Measurements from ENCODE around the gene FLNA. TPM values are rescaled to one million over a fixed set of nuclear protein-coding genes. Genes with fewer than 3 reads are reported as not detected.
"Not testable (repeated sequence)": the region's sequence is repeated elsewhere in the genome, so short reads cannot be mapped to it uniquely, and the experiment has no call there.

Gene FLNA
- total and polyA plus RNA-seq, 5 donors from 2014 or later = 219 to 1,918 (median 277) TPM

DNA sequence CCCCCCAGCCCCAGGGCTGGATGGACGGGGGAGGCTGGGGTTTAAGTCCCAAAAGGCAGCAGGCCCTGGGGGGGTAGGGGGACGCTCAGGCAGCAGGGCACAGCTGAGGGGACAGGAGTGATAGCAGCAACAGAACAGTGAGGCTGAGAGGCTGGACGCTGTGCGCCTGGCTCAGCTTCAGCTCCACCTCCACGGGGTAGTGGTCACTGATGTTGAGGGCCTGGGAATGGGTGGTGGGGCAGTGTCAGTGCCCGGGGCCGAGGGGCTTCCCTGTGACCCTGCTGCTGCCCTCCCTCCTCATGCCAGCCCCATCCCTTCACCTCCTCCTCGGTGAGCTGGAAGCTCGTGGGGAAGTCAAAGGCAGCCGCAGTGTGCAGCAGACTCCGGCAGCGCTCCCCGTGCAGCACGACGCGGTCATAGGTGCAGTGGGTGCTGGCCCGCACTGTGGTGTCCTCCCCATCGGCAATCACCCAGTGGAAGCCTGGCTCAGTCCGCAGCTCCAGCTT, 28.2 kb upstream of the FLNA start:
- Histone ChIP-seq H3K27me3 (ENCODE audit: control insufficient read depth, insufficient read depth, low read length) (no peaks in the 10 kb centered on the region), H3K4me1 (ENCODE audit: control insufficient read depth, insufficient read depth, low read length, poor library complexity, severe bottlenecking) (peaks cover 15% of the 10 kb centered on the region), H3K36me3 (ENCODE audit: control insufficient read depth, insufficient read depth, low read length) (peaks cover 9% of the 10 kb centered on the region), H3K4me3 (ENCODE audit: low read depth, low read length) (no peak overlapping the region), H3K27ac (ENCODE audit: insufficient read depth, low read length, poor library complexity, severe bottlenecking) (no peak overlapping the region), H3K9me3 (ENCODE audit: control insufficient read depth in 2 of 2, low read length in 2 of 2) (no peaks in the 10 kb centered on the region)
- no peak for DNase-seq
- peak overlapping the region in 1 of 4 donors; percentile 63 for H3K4me3 Mint-ChIP-seq
- no peak overlapping the region for H3K27ac Mint-ChIP-seq
- H3K9me3 Mint-ChIP-seq = no peaks in the 10 kb centered on the region
- H3K4me1 Mint-ChIP-seq = peaks cover 4 to 27% (median 8%) of the 10 kb centered on the region in 4 donors
- peaks cover 14% of the 10 kb centered on the region for H3K36me3 Mint-ChIP-seq
- peaks cover 15% of the 10 kb centered on the region for H3K27me3 Mint-ChIP-seq
- ATAC-seq (ENCODE audit: low read depth in 2 of 2) = no peak

DNA sequence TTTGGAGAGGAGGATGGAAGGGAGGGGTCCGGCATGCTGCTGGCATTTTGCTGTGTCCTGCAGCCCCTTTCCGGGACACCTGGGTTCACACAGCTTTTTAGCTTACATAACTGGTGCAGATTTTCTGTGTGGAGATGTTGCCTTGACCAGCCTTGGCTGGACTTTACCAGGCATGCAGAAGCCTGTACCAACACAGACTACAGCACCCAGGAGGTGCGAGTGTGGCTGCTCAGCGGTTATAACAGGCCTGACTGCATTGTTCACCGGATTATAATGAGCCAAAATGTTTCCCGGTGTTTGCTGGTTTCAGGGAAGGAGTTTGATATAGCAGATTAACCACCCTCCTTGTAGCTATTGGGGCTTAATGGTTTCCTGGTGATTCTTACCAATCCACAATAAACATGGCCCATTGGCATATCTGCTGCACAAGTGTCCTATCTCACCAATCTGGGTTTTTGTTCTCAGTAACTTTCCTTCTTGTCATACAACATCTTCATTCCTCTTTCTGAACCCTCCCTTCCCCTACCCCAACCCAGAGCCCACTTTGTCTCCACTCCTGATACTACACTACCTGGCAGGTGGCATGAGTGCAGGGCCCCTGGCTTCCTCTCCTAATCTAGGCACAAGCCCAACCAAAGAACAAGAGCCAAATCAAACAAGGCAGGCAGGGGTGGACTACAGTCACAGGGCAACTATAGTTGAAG, 27.6 kb upstream of the FLNA start:
- H3K9me3 Mint-ChIP-seq = no peaks in the 10 kb centered on the region
- Histone ChIP-seq H3K4me1 (ENCODE audit: control insufficient read depth, insufficient read depth, low read length, poor library complexity, severe bottlenecking) (peaks cover 17% of the 10 kb centered on the region), H3K27ac (ENCODE audit: insufficient read depth, low read length, poor library complexity, severe bottlenecking) (peak overlapping the region; percentile 33), H3K36me3 (ENCODE audit: control insufficient read depth, insufficient read depth, low read length) (peaks cover 9% of the 10 kb centered on the region), H3K27me3 (ENCODE audit: control insufficient read depth, insufficient read depth, low read length) (no peaks in the 10 kb centered on the region), H3K4me3 (ENCODE audit: low read depth, low read length) (no peak overlapping the region), H3K9me3 (ENCODE audit: control insufficient read depth in 2 of 2, low read length in 2 of 2) (no peaks in the 10 kb centered on the region)
- no peak for ATAC-seq (ENCODE audit: low read depth in 2 of 2)
- H3K27ac Mint-ChIP-seq = peak overlapping the region in 1 of 3 donors; percentile 57
- DNase-seq = no peak
- peaks cover 14% of the 10 kb centered on the region for H3K36me3 Mint-ChIP-seq
- H3K4me3 Mint-ChIP-seq = peak overlapping the region in 2 of 4 donors; percentile 32 to 50
- H3K4me1 Mint-ChIP-seq = peaks cover 4 to 30% (median 8%) of the 10 kb centered on the region in 4 donors
- peaks cover 15% of the 10 kb centered on the region for H3K27me3 Mint-ChIP-seq

DNA sequence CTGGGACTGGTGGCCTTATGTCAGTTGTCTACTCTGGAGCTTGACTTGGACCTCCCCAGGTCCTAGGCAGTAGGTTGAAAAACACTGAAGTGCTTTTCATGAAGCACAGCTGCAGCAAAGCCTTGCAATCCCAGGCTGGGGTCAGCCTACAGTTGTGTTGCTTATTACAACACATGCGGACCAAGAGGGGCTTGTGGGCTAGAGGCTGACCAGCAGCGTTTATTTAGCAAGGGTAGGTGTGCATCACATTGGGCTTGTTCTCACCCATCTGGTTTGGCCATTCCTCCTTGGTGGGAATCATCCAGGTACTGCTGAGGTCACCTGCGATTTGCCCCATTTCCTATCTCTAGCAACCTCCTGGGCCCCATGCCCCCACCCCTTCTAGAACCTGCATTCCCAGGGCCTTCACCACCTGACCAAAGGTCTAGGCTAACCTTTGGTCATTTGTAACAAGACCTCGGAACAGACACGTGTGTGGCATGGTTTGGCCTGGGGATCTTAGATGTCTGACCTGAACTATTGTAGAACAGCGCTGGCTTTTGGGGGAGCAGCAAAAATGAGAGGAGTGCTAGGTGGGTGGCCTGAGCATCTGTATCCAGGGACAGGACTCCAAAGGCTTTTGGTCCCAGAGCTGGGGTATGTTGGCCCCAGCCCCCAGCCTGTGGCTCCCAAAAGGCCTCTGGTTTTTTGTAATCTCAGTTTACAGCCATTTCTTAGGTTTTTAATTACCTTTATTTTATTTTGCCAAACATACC, 26.8 kb upstream of the FLNA start:
- Histone ChIP-seq H3K27me3 (ENCODE audit: control insufficient read depth, insufficient read depth, low read length) (no peaks in the 10 kb centered on the region), H3K4me1 (ENCODE audit: control insufficient read depth, insufficient read depth, low read length, poor library complexity, severe bottlenecking) (peaks cover 19% of the 10 kb centered on the region), H3K36me3 (ENCODE audit: control insufficient read depth, insufficient read depth, low read length) (peaks cover 9% of the 10 kb centered on the region), H3K9me3 (ENCODE audit: control insufficient read depth in 2 of 2, low read length in 2 of 2) (no peaks in the 10 kb centered on the region), H3K4me3 (ENCODE audit: low read depth, low read length) (no peak overlapping the region), H3K27ac (ENCODE audit: insufficient read depth, low read length, poor library complexity, severe bottlenecking) (peak overlapping the region; percentile 51)
- Mint-ChIP-seq H3K9me3 (no peaks in the 10 kb centered on the region), H3K27me3 (peaks cover 15% of the 10 kb centered on the region), H3K36me3 (peaks cover 14% of the 10 kb centered on the region), H3K27ac (peak overlapping the region in 2 of 3 donors; percentile 55 to 100), H3K4me3 (peak overlapping the region; percentile 0 to 97 (median 40)), H3K4me1 (peaks cover 4 to 31% (median 8%) of the 10 kb centered on the region in 4 donors)
- ATAC-seq (ENCODE audit: low read depth in 2 of 2) (no peak), DNase-seq (no peak)

DNA sequence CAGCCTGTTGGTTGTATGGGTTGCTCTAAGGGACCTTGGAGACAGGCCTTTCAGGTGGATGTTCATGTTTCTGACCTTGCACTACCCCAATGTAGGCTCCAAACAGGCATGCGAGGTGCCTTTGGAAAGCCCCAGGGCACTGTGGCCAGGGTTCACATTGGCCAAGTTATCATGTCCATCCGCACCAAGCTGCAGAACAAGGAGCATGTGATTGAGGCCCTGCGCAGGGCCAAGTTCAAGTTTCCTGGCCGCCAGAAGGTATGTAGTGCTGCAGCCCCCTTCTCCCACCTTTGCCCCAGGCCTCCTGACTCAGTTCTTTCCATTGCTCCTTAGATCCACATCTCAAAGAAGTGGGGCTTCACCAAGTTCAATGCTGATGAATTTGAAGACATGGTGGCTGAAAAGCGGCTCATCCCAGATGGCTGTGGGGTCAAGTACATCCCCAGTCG, 26.0 kb upstream of the FLNA start:
- Histone ChIP-seq H3K4me1 (ENCODE audit: control insufficient read depth, insufficient read depth, low read length, poor library complexity, severe bottlenecking) (peaks cover 19% of the 10 kb centered on the region), H3K27ac (ENCODE audit: insufficient read depth, low read length, poor library complexity, severe bottlenecking) (peak overlapping the region; percentile 95)
- not testable (repeated sequence) for ATAC-seq (ENCODE audit: low read depth in 2 of 2); DNase-seq; H3K9me3 Mint-ChIP-seq; H3K36me3 ChIP-seq (ENCODE audit: control insufficient read depth, insufficient read depth, low read length); H3K9me3 ChIP-seq (ENCODE audit: control insufficient read depth in 2 of 2, low read length in 2 of 2); H3K27me3 ChIP-seq (ENCODE audit: control insufficient read depth, insufficient read depth, low read length); H3K4me3 ChIP-seq (ENCODE audit: low read depth, low read length)
- peaks cover 14% of the 10 kb centered on the region for H3K36me3 Mint-ChIP-seq
- H3K4me1 Mint-ChIP-seq = peaks cover 4 to 31% (median 8%) of the 10 kb centered on the region in 4 donors
- peak overlapping the region in 2 of 3 donors; percentile 55 to 100 for H3K27ac Mint-ChIP-seq
- H3K27me3 Mint-ChIP-seq = peaks cover 15% of the 10 kb centered on the region
- peak overlapping the region; percentile 41 to 97 (median 74) for H3K4me3 Mint-ChIP-seq

DNA sequence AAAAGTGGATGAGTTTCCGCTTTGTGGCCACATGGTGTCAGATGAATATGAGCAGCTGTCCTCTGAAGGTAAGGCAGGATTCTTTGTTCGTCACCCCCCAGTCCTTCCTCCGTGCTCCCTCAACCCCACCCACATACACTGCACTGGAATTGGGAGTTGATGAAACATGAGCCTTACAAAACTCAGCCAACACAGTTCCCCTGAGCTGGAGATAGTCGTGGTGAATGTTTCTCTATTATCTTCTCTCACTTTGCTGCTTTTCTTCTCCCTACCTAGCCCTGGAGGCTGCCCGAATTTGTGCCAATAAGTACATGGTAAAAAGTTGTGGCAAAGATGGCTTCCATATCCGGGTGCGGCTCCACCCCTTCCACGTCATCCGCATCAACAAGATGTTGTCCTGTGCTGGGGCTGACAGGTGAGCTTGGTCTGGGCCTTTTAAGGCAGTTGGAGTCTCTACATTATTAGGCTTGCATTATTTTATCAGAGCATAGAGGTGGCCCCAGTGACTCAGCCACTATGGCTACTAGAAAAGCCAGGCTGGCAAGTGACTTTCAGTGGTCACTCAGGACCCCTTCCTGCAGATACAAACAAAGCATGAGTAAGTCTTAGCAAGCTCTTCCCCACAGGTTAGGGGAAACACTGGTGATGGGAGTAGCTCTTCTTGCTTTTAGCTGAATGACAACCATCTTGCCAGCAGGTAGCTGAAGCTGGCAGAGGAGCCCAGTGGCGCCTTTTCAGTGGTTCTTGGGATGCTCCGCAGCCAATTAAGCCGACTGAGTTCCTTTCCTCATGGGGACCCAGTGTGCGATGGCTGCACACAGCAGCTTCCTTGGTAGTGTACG, 25.3 kb upstream of the FLNA start:
- ATAC-seq (ENCODE audit: low read depth in 2 of 2) (no peak), DNase-seq (peak; percentile 22 to 48 (median 45))
- H3K27ac ChIP-seq (ENCODE audit: insufficient read depth, low read length, poor library complexity, severe bottlenecking) = peak overlapping the region; percentile 95
- H3K9me3 ChIP-seq (ENCODE audit: control insufficient read depth in 2 of 2, low read length in 2 of 2) = no peaks in the 10 kb centered on the region
- peaks cover 14% of the 10 kb centered on the region for H3K36me3 Mint-ChIP-seq
- peak overlapping the region; percentile 95 for H3K4me3 ChIP-seq (ENCODE audit: low read depth, low read length)
- peaks cover 4 to 31% (median 8%) of the 10 kb centered on the region in 4 donors for H3K4me1 Mint-ChIP-seq
- peak overlapping the region; percentile 94 to 99 (median 97) for H3K4me3 Mint-ChIP-seq
- peak overlapping the region; percentile 69 to 100 (median 99) for H3K27ac Mint-ChIP-seq
- H3K36me3 ChIP-seq (ENCODE audit: control insufficient read depth, insufficient read depth, low read length) = peaks cover 9% of the 10 kb centered on the region
- no peaks in the 10 kb centered on the region for H3K9me3 Mint-ChIP-seq
- peaks cover 15% of the 10 kb centered on the region for H3K27me3 Mint-ChIP-seq
- H3K4me1 ChIP-seq (ENCODE audit: control insufficient read depth, insufficient read depth, low read length, poor library complexity, severe bottlenecking) = peaks cover 19% of the 10 kb centered on the region
- H3K27me3 ChIP-seq (ENCODE audit: control insufficient read depth, insufficient read depth, low read length) = no peaks in the 10 kb centered on the region

DNA sequence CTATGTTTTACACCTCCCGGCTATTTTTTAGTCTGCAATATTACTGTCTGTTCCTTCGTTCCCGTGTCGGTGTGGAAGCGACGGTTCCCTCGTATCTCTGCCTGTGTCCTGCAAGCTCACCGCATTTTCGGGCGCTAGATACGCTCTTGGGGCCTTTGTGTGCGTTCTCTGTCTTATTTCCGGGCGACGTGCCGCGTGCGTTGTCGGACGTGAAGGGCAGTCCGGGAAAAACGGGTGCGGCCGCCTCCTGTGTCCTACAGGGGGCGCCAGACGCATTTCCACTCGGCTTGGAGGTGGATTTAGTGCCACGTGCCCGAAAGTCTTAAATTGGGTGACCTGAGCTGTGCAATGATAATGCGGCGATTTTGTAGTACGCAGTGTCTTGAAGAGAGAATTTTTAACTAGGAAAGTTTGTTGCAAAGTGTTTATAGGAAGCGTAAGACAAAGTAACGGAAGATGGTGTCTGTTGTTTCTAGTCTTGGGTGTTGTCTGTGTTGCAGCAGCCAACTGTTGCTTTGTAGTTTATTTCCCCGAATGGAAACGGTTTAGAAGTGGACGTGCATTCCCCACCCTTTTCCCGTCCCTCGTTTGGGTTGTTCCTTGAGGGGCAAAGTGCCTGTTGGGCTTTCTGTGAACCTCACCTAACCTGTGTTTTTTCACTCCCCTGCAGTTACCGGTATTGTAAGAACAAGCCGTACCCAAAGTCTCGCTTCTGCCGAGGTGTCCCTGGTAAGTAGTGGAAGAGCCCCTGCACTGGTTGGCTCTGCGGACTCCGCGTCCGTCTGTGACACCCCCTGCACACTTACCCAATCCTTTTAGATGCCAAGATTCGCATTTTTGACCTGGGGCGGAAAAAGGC, 24.5 kb upstream of the FLNA start:
- peak; percentile 46 to 50 for ATAC-seq (ENCODE audit: low read depth in 2 of 2)
- Mint-ChIP-seq H3K9me3 (no peaks in the 10 kb centered on the region), H3K4me3 (peak overlapping the region; percentile 94 to 99 (median 97)), H3K36me3 (peaks cover 14% of the 10 kb centered on the region), H3K27ac (peak overlapping the region; percentile 99 to 100 (median 99)), H3K4me1 (peaks cover 4 to 31% (median 8%) of the 10 kb centered on the region in 4 donors), H3K27me3 (peaks cover 15% of the 10 kb centered on the region)
- peak overlapping the region; percentile 95 for H3K27ac ChIP-seq (ENCODE audit: insufficient read depth, low read length, poor library complexity, severe bottlenecking)
- H3K27me3 ChIP-seq (ENCODE audit: control insufficient read depth, insufficient read depth, low read length) = no peaks in the 10 kb centered on the region
- H3K4me3 ChIP-seq (ENCODE audit: low read depth, low read length) = peak overlapping the region; percentile 95
- DNase-seq = peak; percentile 68 to 90 (median 84)
- no peaks in the 10 kb centered on the region for H3K9me3 ChIP-seq (ENCODE audit: control insufficient read depth in 2 of 2, low read length in 2 of 2)
- peaks cover 9% of the 10 kb centered on the region for H3K36me3 ChIP-seq (ENCODE audit: control insufficient read depth, insufficient read depth, low read length)
- peaks cover 19% of the 10 kb centered on the region for H3K4me1 ChIP-seq (ENCODE audit: control insufficient read depth, insufficient read depth, low read length, poor library complexity, severe bottlenecking)

Measured in CD4-positive, CD25-positive, alpha-beta regulatory T cell (primary cell).